Loucy (cell line): ENCODE results near the gene LCT.

Experiments
- H2AFZ ChIP-seq: fragments of 200-600 bp; sonication (generic); 2 replicates; pipeline ENCODE4 v1.6.0; 2016; ENCODE audit warnings: antibody characterized with exemption, mild to moderate bottlenecking, low read length, moderate library complexity
- H3F3A ChIP-seq: fragments of 200-600 bp; 2 replicates; pipeline ENCODE4 v1.6.0; 2016; ENCODE audit warnings: antibody characterized with exemption, low read depth, mild to moderate bottlenecking
- H3K27me3 ChIP-seq: fragments of 200-600 bp; sonication (generic); 2 replicates; pipeline ENCODE4 v1.6.1; 2014; ENCODE audit warnings: low read length, mild to moderate bottlenecking; ENCODE audit not compliant: insufficient read depth, poor library complexity, severe bottlenecking
- H3K36me3 ChIP-seq: fragments of 200-600 bp; sonication (generic); 2 replicates; pipeline ENCODE4 v1.6.1; 2016; ENCODE audit warnings: low read length; ENCODE audit not compliant: insufficient read depth
- H3K4me1 ChIP-seq: fragments of 200-600 bp; sonication (generic); 2 replicates; pipeline ENCODE4 v1.5.1; 2014; ENCODE audit warnings: low read length, mild to moderate bottlenecking; ENCODE audit not compliant: insufficient read depth, poor library complexity, severe bottlenecking
- H3K4me2 ChIP-seq: fragments of 200-600 bp; sonication (generic); 2 replicates; pipeline ENCODE4 v1.6.0; 2014; ENCODE audit warnings: antibody characterized with exemption, low read length, low read depth, mild to moderate bottlenecking; ENCODE audit not compliant: poor library complexity, severe bottlenecking
- H3K4me3 ChIP-seq: fragments of 200-600 bp; sonication (generic); 2 replicates; pipeline ENCODE4 v1.5.1; 2014; ENCODE audit warnings: low read length, mild to moderate bottlenecking, mixed read lengths; ENCODE audit not compliant: poor library complexity, severe bottlenecking
- H3K79me2 ChIP-seq: fragments of 200-600 bp; sonication (generic); 2 replicates; pipeline ENCODE4 v1.6.1; 2014; ENCODE audit warnings: low read length; ENCODE audit not compliant: insufficient read depth
- H3K9ac ChIP-seq: fragments of 200-600 bp; sonication (generic); 2 replicates; pipeline ENCODE4 v1.6.0; 2014; ENCODE audit warnings: mild to moderate bottlenecking, low read depth, low read length, moderate library complexity; ENCODE audit not compliant: poor library complexity, severe bottlenecking
- H3K9me2 ChIP-seq: fragments of 200-600 bp; sonication (generic); replicated peaks from 2 replicates; pipeline ENCODE4 v1.6.1; 2016; ENCODE audit warnings: low read depth, low read length, mixed read lengths
- H3K9me3 ChIP-seq: fragments of 200-600 bp; sonication (generic); 2 replicates; pipeline ENCODE4 v1.6.1; 2014; ENCODE audit warnings: mild to moderate bottlenecking, antibody characterized with exemption, low read length, low read depth; ENCODE audit not compliant: insufficient read depth
- H4K20me1 ChIP-seq: fragments of 200-600 bp; sonication (generic); 2 replicates; pipeline ENCODE4 v1.6.0; 2014; ENCODE audit warnings: antibody characterized with exemption, low read length, mild to moderate bottlenecking; ENCODE audit not compliant: insufficient read depth, poor library complexity, severe bottlenecking
- CTCF ChIP-seq: fragments of 200-600 bp; sonication (generic); conservative IDR thresholded peaks from 2 replicates; pipeline ENCODE4 v1.5.1; 2014; ENCODE audit warnings: mild to moderate bottlenecking, antibody characterized with exemption, low read length
- EZH2phosphoT487 ChIP-seq: fragments of 200-600 bp; IDR thresholded peaks from 2 replicates; pipeline ENCODE4 v1.6.1; 2018; ENCODE audit warnings: antibody characterized with exemption, mild to moderate bottlenecking, moderate library complexity, borderline replicate concordance

The LCT gene

GRCh38 chr2:135755573-135755972 is 81.4 kb downstream of the LCT start:
- TF ChIP-seq EZH2phosphoT487 (no peak), CTCF (no peak)
- H3K9ac ChIP-seq, result no peak overlapping the region
- H4K20me1 ChIP-seq, result no peaks in the 10 kb centered on the region
- no peaks in the 10 kb centered on the region for H3K9me2 ChIP-seq
- no peaks in the 10 kb centered on the region for H3K4me1 ChIP-seq
- H3K4me3 ChIP-seq, result no peak overlapping the region
- peaks cover 64% of the 10 kb centered on the region for H3K36me3 ChIP-seq
- no peak overlapping the region for H2AFZ ChIP-seq
- no peak overlapping the region for H3K4me2 ChIP-seq
- H3K27me3 ChIP-seq, result peaks cover 5% of the 10 kb centered on the region
- no peaks in the 10 kb centered on the region for H3F3A ChIP-seq
- H3K79me2 ChIP-seq, result 0 out of 2 replicates have a peak, but pooled peaks cover 4% of the 10 kb centered on the region
- H3K9me3 ChIP-seq, result peaks cover 18% of the 10 kb centered on the region; the same call in 1 of the 2 replicates

GRCh38 chr2:135745545-135745944 is 91.4 kb downstream of the LCT start:
- peaks cover 40% of the 10 kb centered on the region for H3K4me1 ChIP-seq
- no peaks in the 10 kb centered on the region for H3F3A ChIP-seq
- no peak for TF ChIP-seq CTCF
- TF ChIP-seq EZH2phosphoT487, result no peak
- H3K4me2 ChIP-seq, result peak overlapping the region; percentile 96
- peaks cover 14% of the 10 kb centered on the region; the same call in 1 of the 2 replicates for H3K36me3 ChIP-seq
- peak overlapping the region; percentile 4 for H3K9ac ChIP-seq
- H3K9me3 ChIP-seq, result no peaks in the 10 kb centered on the region
- H3K79me2 ChIP-seq, result peaks cover 69% of the 10 kb centered on the region
- peaks cover 5% of the 10 kb centered on the region for H3K27me3 ChIP-seq
- H3K4me3 ChIP-seq, result peak overlapping the region; percentile 97
- H2AFZ ChIP-seq, result no peak overlapping the region
- H3K9me2 ChIP-seq, result no peaks in the 10 kb centered on the region; the same call in 1 of the 2 replicates
- H4K20me1 ChIP-seq, result peaks cover 65% of the 10 kb centered on the region

- TF ChIP-seq EZH2phosphoT487 (no peak), CTCF (peak; percentile 73)
- Histone ChIP-seq H3K27me3 (peaks cover 5% of the 10 kb centered on the region), H3K9me2 (no peaks in the 10 kb centered on the region; the same call in 1 of the 2 replicates), H3K4me2 (peak overlapping the region; percentile 96), H3F3A (no peaks in the 10 kb centered on the region), H3K4me3 (peak overlapping the region; percentile 97), H3K9me3 (no peaks in the 10 kb centered on the region), H3K36me3 (peaks cover 10% of the 10 kb centered on the region; the same call in 1 of the 2 replicates), H3K4me1 (peaks cover 40% of the 10 kb centered on the region), H4K20me1 (peaks cover 65% of the 10 kb centered on the region), H3K79me2 (peaks cover 69% of the 10 kb centered on the region), H3K9ac (peak overlapping the region; percentile 96), H2AFZ (no peak overlapping the region)
Observed at GRCh38 chr2:135744760-135745314, 92.1 kb downstream of the LCT start.
